Measurements from ENCODE around the gene SCAI.
"Not testable (repeated sequence)": the region's sequence is repeated elsewhere in the genome, so short reads cannot be mapped to it uniquely, and the experiment has no call there.

SCAI gene

DNA sequence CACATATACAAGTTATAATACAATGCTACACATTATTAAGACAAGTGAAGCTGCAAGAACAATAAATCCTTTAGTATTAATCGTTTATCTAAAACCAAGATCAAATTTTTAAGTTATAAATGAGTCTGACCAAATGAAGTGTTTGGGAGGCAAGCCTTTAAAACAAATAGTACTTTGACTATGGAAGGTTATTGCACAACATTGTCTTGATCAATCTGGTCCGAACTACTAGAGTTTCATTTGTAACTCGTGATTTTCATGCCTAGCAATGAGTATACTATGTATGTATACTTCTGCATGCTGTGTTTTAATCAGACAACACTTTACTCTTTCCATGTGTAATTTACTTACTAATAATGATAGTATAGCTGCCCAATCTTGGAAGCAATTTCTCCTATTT lies 115.3 kb downstream of the SCAI start:
- no peak for DNase-seq (ENCODE audit: low spot score)

DNA sequence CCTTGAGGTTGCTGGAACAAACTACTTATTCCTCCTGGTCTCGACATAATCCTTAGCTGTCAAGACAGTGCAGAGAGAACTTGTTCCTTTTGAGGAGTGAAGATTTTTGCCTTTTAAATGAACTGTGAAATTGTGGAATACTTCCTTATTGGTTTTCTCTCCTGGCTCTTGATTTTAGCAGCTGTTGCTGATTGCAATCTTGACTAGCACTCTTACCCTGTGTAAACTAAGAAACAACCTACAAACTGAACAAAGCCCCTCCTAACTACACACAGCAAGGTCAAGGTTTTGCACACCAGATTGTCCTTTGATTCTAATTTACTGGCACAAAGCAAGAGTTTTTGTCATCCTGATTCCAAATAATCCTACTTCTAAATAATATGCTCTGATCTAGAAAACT lies 118.4 kb downstream of the SCAI start:
- DNase-seq (ENCODE audit: low spot score), result no peak

DNA sequence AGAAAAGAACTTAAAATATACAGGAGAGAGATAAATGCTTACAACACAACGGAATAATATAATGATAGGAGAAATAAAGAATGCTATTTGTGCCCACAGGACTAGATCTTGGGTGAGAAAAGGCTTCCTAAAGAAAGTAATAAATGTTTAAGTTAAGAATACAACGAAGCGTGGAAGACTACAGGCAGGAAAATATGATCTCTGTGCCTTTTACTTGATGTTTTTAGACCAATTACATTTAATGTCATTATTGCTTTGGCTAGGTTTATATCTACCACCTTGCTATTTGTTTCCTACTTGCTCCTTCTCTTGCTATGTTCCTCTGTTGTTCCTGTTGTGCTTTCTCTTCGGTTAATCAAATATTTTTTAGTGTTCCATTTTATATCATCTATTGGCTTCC lies 122.3 kb downstream of the SCAI start:
- no peak for DNase-seq (ENCODE audit: low spot score)

DNA sequence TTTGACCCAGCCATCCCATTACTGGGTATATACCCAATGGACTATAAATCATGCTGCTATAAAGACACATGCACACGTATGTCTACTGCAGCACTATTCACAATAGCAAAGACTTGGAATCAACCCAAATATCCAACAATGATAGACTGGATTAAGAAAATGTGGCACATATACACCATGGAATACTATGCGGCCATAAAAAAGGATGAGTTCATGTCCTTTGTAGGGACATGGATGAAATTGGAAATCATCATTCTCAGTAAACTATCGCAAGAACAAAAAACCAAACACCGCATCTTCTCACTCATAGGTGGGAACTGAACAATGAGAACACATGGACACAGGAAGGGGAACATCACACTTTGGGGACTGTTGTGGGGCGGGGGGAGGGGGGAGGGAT lies 127.7 kb downstream of the SCAI start:
- not testable (repeated sequence) for DNase-seq (ENCODE audit: low spot score)

DNA sequence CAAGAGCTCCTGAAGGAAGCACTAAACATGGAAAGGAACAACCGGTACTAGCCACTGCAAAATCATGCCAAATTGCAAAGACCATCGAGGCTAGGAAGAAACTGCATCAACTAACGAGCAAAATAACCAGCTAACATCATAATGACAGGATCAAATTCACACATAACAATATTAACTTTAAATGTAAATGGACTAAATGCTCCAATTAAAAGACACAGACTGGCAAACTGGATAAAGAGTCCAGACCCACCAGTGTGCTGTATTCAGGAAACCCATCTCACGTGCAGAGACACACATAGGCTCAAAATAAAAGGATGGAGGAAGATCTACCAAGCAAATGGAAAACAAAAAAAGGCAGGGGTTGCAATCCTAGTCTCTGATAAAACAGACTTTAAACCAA lies 131.3 kb downstream of the SCAI start:
- not testable (repeated sequence) for DNase-seq (ENCODE audit: low spot score)

DNA sequence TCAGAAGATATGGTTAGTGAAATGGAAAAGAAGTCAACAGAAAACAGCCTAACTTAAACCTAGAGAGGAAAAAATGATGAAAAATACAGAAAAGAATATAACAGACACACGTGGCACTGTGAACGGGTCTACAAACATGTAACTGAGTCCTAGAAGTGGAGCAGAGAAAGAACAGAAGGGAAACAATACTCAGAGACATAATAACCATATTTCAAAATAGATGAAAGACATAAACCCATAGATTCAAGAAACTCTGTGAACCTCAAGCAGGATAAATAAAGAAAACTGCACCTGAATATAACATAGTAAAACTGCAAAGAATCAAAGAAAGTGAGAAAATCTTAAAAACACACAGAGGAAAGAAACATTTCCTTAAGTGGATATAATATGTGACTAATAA lies 134.7 kb downstream of the SCAI start:
- no peak for DNase-seq (ENCODE audit: low spot score)

DNA sequence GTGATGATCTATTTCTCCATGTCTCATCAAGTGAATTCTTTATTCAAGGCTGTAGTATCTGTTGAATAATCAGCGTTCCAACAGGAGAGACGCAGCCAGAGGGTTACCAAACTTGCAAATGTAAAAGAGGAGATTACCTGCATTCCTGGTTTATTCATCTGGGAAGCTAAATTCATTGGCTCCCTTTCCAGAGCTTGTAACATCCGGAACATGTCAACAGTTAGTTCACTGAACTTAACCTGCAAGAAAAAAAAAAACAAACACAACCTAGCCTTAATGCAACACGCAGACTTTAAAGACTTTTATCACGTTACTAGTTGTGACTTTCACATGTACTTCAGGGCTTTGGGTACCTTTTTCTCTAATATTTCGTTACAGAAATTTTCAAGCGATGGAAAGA lies 140.0 kb downstream of the SCAI start:
- DNase-seq (ENCODE audit: low spot score), result no peak

DNA sequence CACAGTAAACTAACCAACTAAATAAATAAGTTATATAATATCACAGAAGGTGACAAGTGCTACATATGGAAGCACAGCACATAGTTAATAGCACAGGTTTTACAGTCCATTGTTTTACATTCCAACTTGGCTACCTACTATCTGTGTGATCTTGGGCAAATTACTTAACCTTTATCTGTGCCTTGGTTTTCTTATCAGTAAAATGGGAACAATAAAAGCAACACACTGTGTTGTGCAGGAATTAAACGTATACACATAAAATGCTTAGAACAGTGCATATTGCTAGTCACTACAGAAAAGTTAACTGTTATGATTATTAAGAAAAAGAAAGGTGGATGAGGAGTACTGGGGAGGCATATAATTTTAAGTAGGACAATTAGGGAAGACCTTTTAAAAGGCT lies 159.6 kb downstream of the SCAI start:
- no peak for DNase-seq (ENCODE audit: low spot score)

DNA sequence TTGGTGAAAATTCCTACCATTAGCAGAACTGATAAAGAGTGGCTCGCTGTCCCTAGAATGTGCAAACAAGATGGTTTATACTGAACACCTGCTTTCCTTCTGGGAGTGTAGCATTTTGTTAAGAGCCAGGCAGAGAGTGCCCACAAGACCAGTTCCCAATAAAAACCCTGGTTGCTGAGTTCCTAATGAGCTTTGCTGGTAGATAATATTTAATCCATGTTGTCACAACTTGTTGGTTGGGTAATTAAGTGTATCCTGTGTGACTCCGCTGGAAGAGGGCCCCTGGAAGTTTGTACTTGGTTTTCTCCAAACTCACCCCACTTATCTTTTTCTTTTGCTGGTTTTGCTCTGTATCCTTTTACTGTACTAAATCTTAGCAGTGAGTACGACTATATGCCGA lies 162.9 kb downstream of the SCAI start:
- no peak for DNase-seq (ENCODE audit: low spot score)

DNA sequence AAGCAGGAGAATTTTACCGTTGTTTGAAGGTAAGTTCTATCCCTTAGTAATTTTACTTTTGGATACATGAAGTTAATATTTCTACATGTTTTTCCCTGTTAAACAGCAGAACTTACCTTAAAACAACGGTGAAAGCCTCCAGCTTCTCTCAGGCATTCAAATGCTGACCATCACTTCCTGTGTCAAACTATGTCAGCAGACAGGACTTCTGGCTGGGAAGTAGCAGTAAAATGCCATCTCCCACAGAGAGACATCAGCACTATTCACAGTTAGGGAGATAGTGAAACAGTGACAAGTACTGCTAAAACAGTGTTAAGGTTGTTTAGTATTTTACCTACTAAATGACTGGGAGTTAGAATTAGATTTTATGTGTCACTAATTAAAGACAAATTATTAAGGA lies 168.2 kb downstream of the SCAI start:
- no peak for DNase-seq (ENCODE audit: low spot score)

DNA sequence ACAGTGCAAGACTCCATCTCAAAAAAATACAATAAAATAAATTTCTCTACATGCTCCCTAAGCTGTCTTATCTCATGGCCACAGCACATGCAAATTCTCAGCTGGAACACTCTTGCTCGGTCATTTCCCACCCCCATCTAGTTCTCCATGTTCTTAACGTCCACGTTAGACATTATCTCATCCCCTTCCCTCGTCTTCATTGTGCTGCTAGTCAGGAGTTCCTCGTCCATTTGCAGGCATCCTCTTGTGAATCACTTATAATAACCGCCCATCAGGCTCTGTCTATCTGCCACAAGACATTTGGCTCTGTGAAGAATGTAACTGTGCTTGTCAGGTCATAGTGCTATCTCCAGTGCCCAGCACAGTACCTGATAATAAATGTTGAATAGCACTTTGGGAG lies 169.5 kb downstream of the SCAI start:
- no peak for DNase-seq (ENCODE audit: low spot score)

DNA sequence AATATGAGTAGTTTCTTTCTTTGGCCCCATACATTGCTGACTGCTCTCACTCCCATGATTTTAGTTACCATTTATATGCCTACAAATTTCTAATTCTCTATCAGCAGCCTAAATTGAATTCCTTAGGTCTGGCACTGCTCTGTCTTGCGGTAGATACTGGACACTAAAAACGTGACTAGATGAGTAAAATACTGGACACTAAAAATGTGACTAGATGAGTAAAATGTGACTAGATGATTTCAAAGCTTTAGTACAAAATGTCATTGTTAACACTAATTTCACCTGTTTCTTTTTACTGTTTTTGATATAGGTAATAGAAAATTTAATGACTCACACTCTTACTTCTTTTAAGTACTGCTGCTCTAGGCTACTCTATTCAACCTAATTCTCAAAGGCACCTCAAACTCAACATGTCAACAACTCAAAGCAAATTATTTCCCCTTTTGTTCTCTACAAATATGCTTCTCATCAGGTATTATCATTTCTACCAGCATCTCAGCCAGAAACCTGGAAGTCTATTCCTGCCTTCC lies 171.0 kb downstream of the SCAI start:
- no peak for DNase-seq (ENCODE audit: low spot score)

DNA sequence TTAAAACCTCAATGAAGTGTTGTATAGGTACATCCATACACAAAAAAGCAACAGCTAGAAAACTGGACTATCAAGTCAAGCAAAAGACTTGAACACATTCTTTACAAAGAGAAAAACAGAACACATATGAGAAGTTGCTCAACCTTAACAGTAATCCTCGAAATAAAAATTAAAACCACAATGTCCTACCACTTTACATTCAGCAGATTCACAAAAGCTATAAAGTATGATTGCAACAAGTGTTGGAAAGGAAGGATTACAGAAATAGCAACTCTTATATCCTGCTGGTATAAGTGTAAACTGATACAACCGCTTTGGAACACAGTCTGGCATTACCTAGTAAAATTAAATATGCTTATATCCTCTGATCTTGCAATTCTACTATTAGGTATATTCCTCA lies 173.9 kb downstream of the SCAI start:
- no peak for DNase-seq (ENCODE audit: low spot score)

DNA sequence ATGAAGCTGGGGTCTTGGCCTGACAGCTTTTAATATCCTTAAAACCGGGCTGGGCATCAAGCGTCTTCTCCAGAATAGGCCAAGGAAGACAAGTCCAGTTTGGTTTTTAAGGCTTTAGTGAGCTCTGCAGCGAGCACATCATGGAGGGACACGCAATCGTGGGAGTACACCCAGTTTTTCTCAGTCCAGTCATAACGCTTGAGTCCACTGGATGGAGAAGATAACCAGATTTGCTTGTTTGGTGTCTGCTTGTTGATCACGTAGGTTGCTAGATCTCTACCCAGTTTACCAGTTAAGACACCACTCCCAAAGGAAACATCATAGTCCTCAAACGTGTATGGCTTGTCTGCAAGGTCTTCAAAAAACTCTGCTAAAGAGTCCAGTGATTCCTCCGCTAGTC lies 175.1 kb downstream of the SCAI start:
- DNase-seq (ENCODE audit: low spot score), result no peak

DNA sequence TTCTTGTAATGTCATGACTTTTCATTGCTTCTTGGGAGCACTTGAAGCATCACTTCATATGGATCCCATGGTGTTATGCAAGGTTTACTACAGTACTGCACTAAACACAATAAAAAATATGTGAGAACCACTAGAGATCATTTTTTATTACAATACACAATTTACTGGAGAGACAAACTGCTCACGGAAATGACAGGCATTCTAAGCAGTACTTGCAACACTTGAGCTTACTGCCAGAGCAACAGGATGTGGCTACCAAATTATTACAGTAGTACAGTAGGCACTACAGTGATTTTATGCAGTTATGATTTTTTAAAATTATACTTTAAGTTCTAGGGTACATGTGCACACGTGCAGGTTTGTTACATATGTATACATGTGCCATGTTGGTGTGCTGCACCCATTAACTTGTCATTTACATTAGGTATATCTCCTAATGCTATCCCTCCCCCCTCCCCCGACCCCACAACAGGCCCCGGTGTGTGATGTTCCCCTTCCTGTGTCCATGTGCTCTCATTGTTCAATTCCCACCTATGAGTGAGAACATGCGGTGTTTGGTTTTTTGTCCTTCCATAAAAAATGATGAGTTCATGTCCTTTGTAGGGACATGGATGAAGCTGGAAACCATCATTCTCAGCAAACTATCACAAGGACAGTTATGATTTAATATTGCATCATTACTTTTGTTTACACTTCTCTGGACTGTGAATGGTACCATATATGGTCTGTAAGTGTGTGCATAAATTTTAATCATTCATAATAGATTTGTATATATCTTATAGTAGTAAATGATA lies 177.4 kb downstream of the SCAI start:
- DNase-seq (ENCODE audit: low spot score), result not testable (repeated sequence)

DNA sequence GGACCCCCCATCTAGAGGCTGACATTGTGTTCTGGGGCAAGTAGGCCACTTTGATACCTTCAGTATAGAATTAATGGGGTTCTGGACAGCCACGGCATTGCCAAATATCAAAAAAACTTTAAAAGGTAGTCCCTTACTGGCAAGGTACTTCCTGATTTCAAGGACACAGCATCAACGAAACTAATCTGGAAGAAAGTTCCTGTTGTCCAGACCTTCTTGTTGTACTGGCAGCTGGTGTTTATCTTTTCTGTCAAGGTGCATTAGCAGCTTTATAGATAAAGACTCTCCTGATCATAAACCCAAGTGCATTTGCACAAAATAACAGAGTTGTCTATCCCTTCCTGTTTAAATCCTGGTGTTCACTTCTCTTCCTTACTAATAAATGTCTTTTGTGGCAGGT lies 178.7 kb downstream of the SCAI start:
- no peak for DNase-seq (ENCODE audit: low spot score)

DNA sequence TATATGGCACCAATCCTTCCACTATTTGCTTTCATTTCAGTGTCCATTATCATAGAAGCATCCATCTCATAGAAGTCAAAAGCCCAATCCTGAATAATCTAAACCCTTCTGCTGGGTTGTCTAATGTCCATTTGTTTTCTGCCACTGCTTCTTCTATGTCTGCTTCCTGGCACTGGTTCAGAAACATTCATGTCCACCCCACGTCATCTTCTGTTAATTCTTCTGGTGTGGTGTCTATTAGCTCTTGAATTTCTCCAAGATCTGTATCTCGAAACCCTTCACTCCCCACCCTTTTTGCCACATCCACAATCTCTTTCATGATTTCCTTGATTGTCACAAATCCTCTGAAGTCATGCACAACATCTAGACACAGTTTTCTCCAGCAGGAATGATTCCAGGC lies 179.3 kb downstream of the SCAI start:
- no peak for DNase-seq (ENCODE audit: low spot score)

DNA sequence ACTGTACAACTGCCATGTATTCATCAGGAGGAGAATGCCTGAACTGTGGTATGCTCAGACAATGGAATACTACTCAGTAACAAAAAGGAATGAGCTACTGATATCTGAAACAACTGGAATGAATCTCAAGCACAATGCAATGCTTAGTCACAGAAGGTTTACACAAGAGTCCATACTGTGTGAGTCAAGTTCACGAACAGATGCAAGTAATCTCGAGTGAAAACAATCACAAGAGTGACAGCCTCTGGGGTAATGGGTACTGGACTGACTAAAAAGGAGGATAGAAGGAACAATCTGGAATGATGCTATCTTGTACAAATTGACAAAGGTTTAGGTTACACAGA lies 182.9 kb downstream of the SCAI start:
- no peak for DNase-seq (ENCODE audit: low spot score)

DNA sequence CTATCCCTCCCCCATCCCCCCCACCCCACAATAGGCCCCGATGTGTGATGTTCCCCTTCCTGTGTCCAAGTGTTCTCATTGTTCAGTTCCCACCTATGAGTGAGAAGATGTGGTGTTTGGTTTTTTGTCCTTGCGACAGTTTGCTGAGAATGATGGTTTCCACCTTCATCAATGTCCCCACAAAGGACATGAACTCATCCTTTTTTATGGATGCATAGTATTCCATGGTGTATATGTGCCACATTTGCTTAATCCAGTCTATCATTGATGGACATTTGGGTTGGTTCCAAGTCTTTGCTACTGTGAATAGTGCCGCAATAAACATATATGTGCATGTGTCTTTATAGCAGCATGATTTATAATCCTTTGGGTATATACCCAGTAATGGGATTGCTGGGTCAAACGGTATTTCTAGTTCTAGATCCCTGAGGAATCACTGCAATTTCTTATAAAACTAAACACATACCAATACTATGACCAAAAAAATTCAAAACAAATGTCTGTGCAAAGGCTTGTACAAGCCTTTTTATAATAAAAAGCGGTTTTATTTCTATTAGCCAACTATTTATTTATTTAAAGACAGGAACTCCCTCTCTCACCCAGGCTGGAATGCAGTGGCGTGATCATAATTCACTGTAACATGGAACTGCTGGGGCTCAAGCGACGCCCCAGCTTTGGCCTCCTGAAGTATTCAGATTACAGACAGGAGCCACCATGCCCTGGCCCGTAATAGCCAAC lies 183.5 kb downstream of the SCAI start:
- DNase-seq (ENCODE audit: low spot score), result not testable (repeated sequence)

DNA sequence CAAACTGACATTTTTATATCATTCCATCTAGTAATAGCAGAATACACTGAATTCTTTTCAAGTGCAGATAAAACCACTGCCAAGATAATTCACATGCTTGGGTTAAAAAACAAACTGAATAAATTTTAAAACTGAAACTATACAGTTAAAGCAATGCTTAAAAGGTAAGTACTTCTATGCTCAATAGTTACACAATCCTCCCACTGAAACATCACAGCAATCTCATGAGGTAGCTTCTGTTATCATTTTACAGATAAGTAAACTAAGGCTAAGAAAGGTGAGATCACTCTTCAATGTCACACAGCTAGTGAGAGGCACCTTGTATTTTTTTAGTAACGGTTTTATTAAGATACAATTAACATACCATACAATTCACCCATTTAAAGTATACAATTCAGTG lies 189.1 kb downstream of the SCAI start:
- no peak for DNase-seq (ENCODE audit: low spot score)

DNA sequence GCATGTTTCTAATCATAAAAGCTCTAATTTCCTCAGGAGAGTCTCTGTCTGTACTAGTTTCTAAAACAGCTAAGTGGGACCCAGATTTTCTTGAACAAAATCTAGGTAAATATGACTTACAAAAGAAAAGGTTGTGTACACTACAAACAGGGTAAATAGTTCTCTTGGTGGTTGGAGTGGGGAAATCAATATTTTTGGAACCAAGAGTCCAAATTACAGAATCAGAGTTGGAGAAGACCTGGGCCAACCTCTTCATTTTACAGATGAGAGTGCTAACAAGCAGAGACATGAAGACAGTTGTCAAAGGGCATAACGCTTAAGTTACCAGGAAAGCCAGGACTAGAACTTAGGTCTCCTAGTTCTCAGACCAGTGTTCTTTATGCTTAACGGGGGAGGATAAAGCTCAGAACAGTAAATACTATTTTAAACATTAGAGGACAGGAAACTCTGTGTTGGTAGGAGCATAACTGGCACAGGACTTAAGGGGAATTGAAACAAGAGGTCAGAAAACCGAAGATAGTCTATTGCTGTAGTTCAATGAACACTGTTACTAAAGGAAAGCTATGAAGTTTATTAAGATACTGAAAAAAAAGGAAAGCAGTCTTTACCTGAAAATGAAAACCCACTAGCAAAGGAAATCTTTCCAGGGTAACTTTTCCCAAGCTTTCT lies 193.1 kb downstream of the SCAI start:
- peak; percentile 48 for DNase-seq (ENCODE audit: low spot score)

DNA sequence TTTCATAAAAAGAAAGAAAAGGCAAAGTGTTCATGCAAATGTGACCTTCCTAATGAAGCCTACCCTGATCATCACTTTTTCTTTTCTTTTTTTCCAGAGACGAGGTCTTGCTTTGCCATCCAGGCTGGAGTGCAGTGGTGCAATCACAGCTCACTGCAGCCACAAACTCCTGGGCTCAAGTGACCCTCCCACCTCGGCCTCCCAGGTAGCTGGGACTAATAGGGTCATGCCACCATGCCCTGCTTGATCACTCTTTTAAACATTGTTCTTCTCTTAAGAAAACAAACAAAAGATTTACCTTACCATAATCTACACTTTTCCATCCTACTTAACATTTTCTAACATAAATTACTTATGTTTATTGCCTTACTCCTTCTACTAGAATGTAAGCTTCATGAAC lies 193.9 kb downstream of the SCAI start:
- DNase-seq (ENCODE audit: low spot score), result no peak
